Suprapubic skin (tissue), 4 donors: Measurements from ENCODE around the gene SRGAP1. TPM values are rescaled to one million over a fixed set of nuclear protein-coding genes. Genes with fewer than 3 reads are reported as not detected.
"Not testable (repeated sequence)": the region's sequence is repeated elsewhere in the genome, so short reads cannot be mapped to it uniquely, and the experiment has no call there.

Source experiments
- DNase-seq, 2 donors: peaks; one replicate each; pipeline ENCODE4 v3.0.0-alpha.2; 2019; ENCODE audit warnings: low spot score in 2 of 2
- H3K27ac ChIP-seq: fragments of 200-600 bp; sonication (generic); one replicate; pipeline ENCODE4 v1.5.1; 2019
- H3K27me3 ChIP-seq: fragments of 200-600 bp; sonication (generic); one replicate; pipeline ENCODE4 v1.5.1; 2019
- H3K36me3 ChIP-seq: fragments of 200-600 bp; sonication (generic); one replicate; pipeline ENCODE4 v1.5.1; 2019
- H3K4me1 ChIP-seq: fragments of 200-600 bp; sonication (generic); one replicate; pipeline ENCODE4 v1.5.1; 2019
- H3K4me3 ChIP-seq: fragments of 200-600 bp; sonication (generic); one replicate; pipeline ENCODE4 v1.5.1; 2019; ENCODE audit warnings: mild to moderate bottlenecking
- H3K9me3 ChIP-seq: fragments of 200-600 bp; sonication (generic); one replicate; pipeline ENCODE4 v1.5.1; 2019
- EP300 ChIP-seq: sonication (generic); formaldehyde crosslinking; IDR thresholded peaks from one replicate; pipeline ENCODE4 v1.6.1; 2017; ENCODE audit warnings: antibody characterized with exemption
- POLR2A ChIP-seq, 2 donors: fragments of 450-650 bp; IDR thresholded peaks; one replicate each; pipeline ENCODE4 v1.6.1; 2017; ENCODE audit warnings: antibody characterized with exemption in 2 of 2, mild to moderate bottlenecking in 2 of 2, moderate library complexity in 2 of 2
- POLR2AphosphoS5 ChIP-seq, 3 donors: sonication (generic); formaldehyde crosslinking; IDR thresholded peaks; one replicate each; pipeline ENCODE4 v1.6.1; 2017; ENCODE audit warnings: antibody characterized with exemption in 3 of 3
- WGBS: methylation state at CpG from one replicate; pipeline ENCODE4 v1.1.5; 2018; 5-methylcytosine and 5-hydroxymethylcytosine counted together
- total RNA-seq, 4 donors: library from RNA; depleted of rRNA; stranded (reverse); fragments of >200 nt; gene quantifications; one replicate each; pipeline ENCODE4 v1.1.0, GENCODE V29; 2016
- TF ChIP-seq, protein P1 (sequence below), 2 donors: fragments of 200-600 bp in 1 of 2; fragments of 450-650 bp in 1 of 2; sonication (generic) in 1 of 2; IDR thresholded peaks; one replicate each; pipeline ENCODE4 v1.5.1; 2016 to 2019; ENCODE audit warnings: antibody characterized with exemption in 2 of 2, mild to moderate bottlenecking in 1 of 2, moderate library complexity in 1 of 2

SRGAP1 gene
- total RNA-seq, 4 donors from 2014 or later, result 8.4 to 10.9 (median 9.8) TPM

GRCh38 chr12:64029013-64029857 lies 184.7 kb downstream of the SRGAP1 start:
- Histone ChIP-seq H3K4me3 (no peak overlapping the region), H3K36me3 (no peaks in the 10 kb centered on the region), H3K27me3 (no peaks in the 10 kb centered on the region), H3K4me1 (no peaks in the 10 kb centered on the region), H3K9me3 (no peaks in the 10 kb centered on the region), H3K27ac (peak overlapping the region; percentile 21)
- WGBS, result 57% methylated on average over 13 of the region's 13 CpGs
- DNase-seq, result no peak
- TF ChIP-seq POLR2AphosphoS5 (IDR thresholded peaks at IDR 0.05) (no peak), EP300 (no peak), POLR2A (IDR thresholded peaks at IDR 0.05) (no peak)
- TF ChIP-seq, protein P1, sequence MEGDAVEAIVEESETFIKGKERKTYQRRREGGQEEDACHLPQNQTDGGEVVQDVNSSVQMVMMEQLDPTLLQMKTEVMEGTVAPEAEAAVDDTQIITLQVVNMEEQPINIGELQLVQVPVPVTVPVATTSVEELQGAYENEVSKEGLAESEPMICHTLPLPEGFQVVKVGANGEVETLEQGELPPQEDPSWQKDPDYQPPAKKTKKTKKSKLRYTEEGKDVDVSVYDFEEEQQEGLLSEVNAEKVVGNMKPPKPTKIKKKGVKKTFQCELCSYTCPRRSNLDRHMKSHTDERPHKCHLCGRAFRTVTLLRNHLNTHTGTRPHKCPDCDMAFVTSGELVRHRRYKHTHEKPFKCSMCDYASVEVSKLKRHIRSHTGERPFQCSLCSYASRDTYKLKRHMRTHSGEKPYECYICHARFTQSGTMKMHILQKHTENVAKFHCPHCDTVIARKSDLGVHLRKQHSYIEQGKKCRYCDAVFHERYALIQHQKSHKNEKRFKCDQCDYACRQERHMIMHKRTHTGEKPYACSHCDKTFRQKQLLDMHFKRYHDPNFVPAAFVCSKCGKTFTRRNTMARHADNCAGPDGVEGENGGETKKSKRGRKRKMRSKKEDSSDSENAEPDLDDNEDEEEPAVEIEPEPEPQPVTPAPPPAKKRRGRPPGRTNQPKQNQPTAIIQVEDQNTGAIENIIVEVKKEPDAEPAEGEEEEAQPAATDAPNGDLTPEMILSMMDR (IDR thresholded peaks at IDR 0.05), result no peak

DNA sequence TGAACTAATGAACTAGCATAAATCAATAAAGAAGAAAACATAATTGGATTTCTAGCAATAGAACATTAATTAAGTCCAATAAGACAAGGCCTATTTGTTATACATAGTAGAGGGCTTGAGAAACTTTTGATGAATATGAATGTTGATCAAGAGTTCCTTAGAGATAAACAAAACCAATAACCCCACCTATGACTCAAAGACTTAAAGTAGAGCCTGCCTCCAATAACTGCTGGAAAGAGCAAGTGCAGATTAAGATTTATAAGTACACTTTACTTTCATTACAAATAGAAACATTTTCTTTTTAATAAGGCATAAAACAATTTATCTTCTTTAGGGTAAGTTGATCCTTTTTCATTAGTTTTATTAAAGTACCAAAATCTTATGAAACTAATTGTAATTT lies 185.7 kb downstream of the SRGAP1 start:
- Histone ChIP-seq H3K27ac (peak overlapping the region; percentile 21), H3K9me3 (no peaks in the 10 kb centered on the region), H3K4me1 (no peaks in the 10 kb centered on the region), H3K27me3 (no peaks in the 10 kb centered on the region), H3K36me3 (no peaks in the 10 kb centered on the region), H3K4me3 (no peak overlapping the region)
- no peak for DNase-seq
- TF ChIP-seq, protein P1 (IDR thresholded peaks at IDR 0.05), result no peak
- TF ChIP-seq POLR2A (IDR thresholded peaks at IDR 0.05) (no peak), EP300 (no peak), POLR2AphosphoS5 (IDR thresholded peaks at IDR 0.05) (no peak)

DNA sequence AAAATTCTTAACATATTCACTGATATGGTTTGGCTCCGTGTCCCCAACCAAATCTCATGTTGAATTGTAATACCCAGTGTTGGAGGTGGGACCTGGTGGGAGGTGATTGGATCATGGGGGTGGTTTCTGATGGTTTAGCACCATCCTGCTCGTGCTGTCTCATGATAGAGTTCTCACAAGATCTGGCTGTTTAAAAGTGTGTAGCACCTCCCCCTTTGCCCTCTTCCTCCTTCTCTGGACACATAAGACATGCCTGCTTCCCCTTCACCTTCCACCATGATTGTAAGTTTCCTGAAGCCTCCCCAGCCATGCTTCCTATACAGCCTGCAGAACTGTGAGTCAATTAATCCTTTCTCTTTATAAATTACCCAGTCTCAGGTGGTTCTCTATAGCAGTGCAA lies 189.6 kb downstream of the SRGAP1 start:
- H3K27ac ChIP-seq, H3K4me3 ChIP-seq: not testable (repeated sequence)
- WGBS, result 91% methylated on average over 2 of the region's 2 CpGs

GRCh38 chr12:64034901-64035576 lies 190.5 kb downstream of the SRGAP1 start:
- no peak overlapping the region for H3K4me3 ChIP-seq

More for the DNA sequence above, 189.6 kb downstream of the SRGAP1 start:
- H3K4me1 ChIP-seq, DNase-seq, H3K36me3 ChIP-seq, H3K27me3 ChIP-seq, H3K9me3 ChIP-seq: not testable (repeated sequence)

GRCh38 chr12:64036414-64036813 lies 191.9 kb downstream of the SRGAP1 start:
- H3K27ac ChIP-seq, result no peak overlapping the region
- no peaks in the 10 kb centered on the region for H3K27me3 ChIP-seq
- TF ChIP-seq EP300 (no peak), POLR2AphosphoS5 (IDR thresholded peaks at IDR 0.05) (no peak), POLR2A (IDR thresholded peaks at IDR 0.05) (no peak)
- TF ChIP-seq, protein P1 (IDR thresholded peaks at IDR 0.05), result no peak
- H3K36me3 ChIP-seq, result no peaks in the 10 kb centered on the region
- WGBS, result 63% methylated on average over 1 of the region's 1 CpG
- no peaks in the 10 kb centered on the region for H3K9me3 ChIP-seq
- H3K4me1 ChIP-seq, result peaks cover 14% of the 10 kb centered on the region
- no peak overlapping the region for H3K4me3 ChIP-seq
- no peak for DNase-seq

More at GRCh38 chr12:64034901-64035576, 190.5 kb downstream of the SRGAP1 start:
- no peaks in the 10 kb centered on the region for H3K9me3 ChIP-seq
- no peaks in the 10 kb centered on the region for H3K36me3 ChIP-seq
- no peak overlapping the region for H3K27ac ChIP-seq
- DNase-seq, result no peak
- TF ChIP-seq, protein P1 (IDR thresholded peaks at IDR 0.05), result no peak
- TF ChIP-seq POLR2A (IDR thresholded peaks at IDR 0.05) (no peak), EP300 (no peak), POLR2AphosphoS5 (IDR thresholded peaks at IDR 0.05) (no peak)
- H3K27me3 ChIP-seq, result no peaks in the 10 kb centered on the region
- peaks cover 13% of the 10 kb centered on the region for H3K4me1 ChIP-seq
